Measurements from ENCODE around the gene ASIC2. TPM values are rescaled to one million over a fixed set of nuclear protein-coding genes. Genes with fewer than 3 reads are reported as not detected.

The ASIC2 gene
- total and polyA plus RNA-seq, 2 donors (not counting 1 experiment from before 2014, with no cell fraction given), result not detected

GRCh38 chr17:32976131-32976530, 317.0 kb downstream of the ASIC2 start:
- ChIA-PET CTCF (no interaction called here), POLR2A (no interaction called here)
- no peak overlapping the region for H3K4me3 ChIP-seq (ENCODE audit: control extremely low read depth in 1 of 5, extremely low read depth in 1 of 5, insufficient read depth in 1 of 5, low read depth in 2 of 5, low read length in 4 of 5)
- no peak overlapping the region for H2AFZ ChIP-seq (ENCODE audit: insufficient read depth, low read depth, low read length, poor library complexity, severe bottlenecking)
- H3K4me1 ChIP-seq (ENCODE audit: control insufficient read depth in 2 of 2, insufficient read depth in 2 of 2, low read length in 2 of 2), result no peaks in the 10 kb centered on the region
- DNase-seq (no peak), ATAC-seq (ENCODE audit: low read depth) (no peak)
- no peak overlapping the region for H3K27ac ChIP-seq (ENCODE audit: low read length in 2 of 2)
- peaks cover 0 to 2% (median 0%) of the 10 kb centered on the region in 4 experiments for H3K27me3 ChIP-seq (replicated peaks in 1 of 4; ENCODE audit: control extremely low read depth in 1 of 4, control insufficient read depth in 3 of 4, insufficient read depth in 4 of 4, low read length in 3 of 4)
- peaks cover 8% of the 10 kb centered on the region for H3K27me3 Mint-ChIP-seq
- no peaks in the 10 kb centered on the region for H3K36me3 ChIP-seq (replicated peaks in 1 of 2; ENCODE audit: control extremely low read depth in 1 of 2, control insufficient read depth in 1 of 2, extremely low read depth in 1 of 2, insufficient read depth in 2 of 2, low read length in 1 of 2)
- no peak overlapping the region for H3K27ac Mint-ChIP-seq
- no peak overlapping the region for H3K4me3 Mint-ChIP-seq
- no peaks in the 10 kb centered on the region for H3K9me3 Mint-ChIP-seq (ENCODE audit: insufficient read depth)
- no peak overlapping the region for H3K9ac ChIP-seq (ENCODE audit: low read length)
- no peaks in the 10 kb centered on the region for H3K79me2 ChIP-seq (ENCODE audit: control insufficient read depth, insufficient read depth, low read length)
- 92% methylated on average over 3 of the region's 4 CpGs for WGBS (ENCODE audit: insufficient coverage)
- H3K4me2 ChIP-seq (replicated peaks; ENCODE audit: low read depth, low read length, poor library complexity, severe bottlenecking), result no peak overlapping the region
- no peaks in the 10 kb centered on the region for H3K4me1 Mint-ChIP-seq
- no peaks in the 10 kb centered on the region for H4K20me1 ChIP-seq (ENCODE audit: control insufficient read depth, insufficient read depth, low read length, poor library complexity, severe bottlenecking)
- intact Hi-C loops (cut with micrococcal nuclease), result no loop called here
- TF ChIP-seq, protein P1, sequence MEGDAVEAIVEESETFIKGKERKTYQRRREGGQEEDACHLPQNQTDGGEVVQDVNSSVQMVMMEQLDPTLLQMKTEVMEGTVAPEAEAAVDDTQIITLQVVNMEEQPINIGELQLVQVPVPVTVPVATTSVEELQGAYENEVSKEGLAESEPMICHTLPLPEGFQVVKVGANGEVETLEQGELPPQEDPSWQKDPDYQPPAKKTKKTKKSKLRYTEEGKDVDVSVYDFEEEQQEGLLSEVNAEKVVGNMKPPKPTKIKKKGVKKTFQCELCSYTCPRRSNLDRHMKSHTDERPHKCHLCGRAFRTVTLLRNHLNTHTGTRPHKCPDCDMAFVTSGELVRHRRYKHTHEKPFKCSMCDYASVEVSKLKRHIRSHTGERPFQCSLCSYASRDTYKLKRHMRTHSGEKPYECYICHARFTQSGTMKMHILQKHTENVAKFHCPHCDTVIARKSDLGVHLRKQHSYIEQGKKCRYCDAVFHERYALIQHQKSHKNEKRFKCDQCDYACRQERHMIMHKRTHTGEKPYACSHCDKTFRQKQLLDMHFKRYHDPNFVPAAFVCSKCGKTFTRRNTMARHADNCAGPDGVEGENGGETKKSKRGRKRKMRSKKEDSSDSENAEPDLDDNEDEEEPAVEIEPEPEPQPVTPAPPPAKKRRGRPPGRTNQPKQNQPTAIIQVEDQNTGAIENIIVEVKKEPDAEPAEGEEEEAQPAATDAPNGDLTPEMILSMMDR (IDR thresholded peaks at IDR 0.05), result no peak
- no peak for TF ChIP-seq EZH2 (IDR thresholded peaks at IDR 0.05; ENCODE audit: borderline replicate concordance, insufficient read depth, low read depth, low read length, poor library complexity, severe bottlenecking)
- peaks cover 0 to 3% (median 2%) of the 10 kb centered on the region in 3 donors for H3K9me3 ChIP-seq (ENCODE audit: control extremely low read depth in 1 of 3, control insufficient read depth in 2 of 3, insufficient read depth in 1 of 3, low read length in 2 of 3)

GRCh38 chr17:32971171-32971570, 321.9 kb downstream of the ASIC2 start:
- H3K4me1 Mint-ChIP-seq, result no peaks in the 10 kb centered on the region
- H3K4me1 ChIP-seq (ENCODE audit: control insufficient read depth in 2 of 2, insufficient read depth in 2 of 2, low read length in 2 of 2), result no peaks in the 10 kb centered on the region
- no peak for ATAC-seq (ENCODE audit: low read depth)
- no peaks in the 10 kb centered on the region for H3K9me3 Mint-ChIP-seq (ENCODE audit: insufficient read depth)
- no peaks in the 10 kb centered on the region for H3K27me3 ChIP-seq (replicated peaks in 1 of 4; ENCODE audit: control extremely low read depth in 1 of 4, control insufficient read depth in 3 of 4, insufficient read depth in 4 of 4, low read length in 3 of 4)
- H3K27ac Mint-ChIP-seq, result no peak overlapping the region
- H3K27ac ChIP-seq (ENCODE audit: low read length in 2 of 2), result no peak overlapping the region
- no peaks in the 10 kb centered on the region for H4K20me1 ChIP-seq (ENCODE audit: control insufficient read depth, insufficient read depth, low read length, poor library complexity, severe bottlenecking)
- no peak overlapping the region for H2AFZ ChIP-seq (ENCODE audit: insufficient read depth, low read depth, low read length, poor library complexity, severe bottlenecking)
- ChIA-PET POLR2A (no interaction called here), CTCF (no interaction called here)
- H3K36me3 ChIP-seq (replicated peaks in 1 of 2; ENCODE audit: control extremely low read depth in 1 of 2, control insufficient read depth in 1 of 2, extremely low read depth in 1 of 2, insufficient read depth in 2 of 2, low read length in 1 of 2), result no peaks in the 10 kb centered on the region
- TF ChIP-seq, protein P1 (IDR thresholded peaks at IDR 0.05), result no peak
- TF ChIP-seq EZH2 (IDR thresholded peaks at IDR 0.05; ENCODE audit: borderline replicate concordance, insufficient read depth, low read depth, low read length, poor library complexity, severe bottlenecking), result no peak
- H3K9me3 ChIP-seq (ENCODE audit: control extremely low read depth in 1 of 3, control insufficient read depth in 2 of 3, insufficient read depth in 1 of 3, low read length in 2 of 3), result peaks cover 0 to 4% (median 3%) of the 10 kb centered on the region in 3 donors
- no peaks in the 10 kb centered on the region for H3K79me2 ChIP-seq (ENCODE audit: control insufficient read depth, insufficient read depth, low read length)
- H3K9ac ChIP-seq (ENCODE audit: low read length), result no peak overlapping the region
- no peak overlapping the region for H3K4me3 ChIP-seq (ENCODE audit: control extremely low read depth in 1 of 5, extremely low read depth in 1 of 5, insufficient read depth in 1 of 5, low read depth in 2 of 5, low read length in 4 of 5)
- no peak overlapping the region for H3K4me2 ChIP-seq (replicated peaks; ENCODE audit: low read depth, low read length, poor library complexity, severe bottlenecking)
- peaks cover 8% of the 10 kb centered on the region for H3K27me3 Mint-ChIP-seq
- WGBS (ENCODE audit: insufficient coverage), result no CpG with 5 or more reads among the region's 1 CpG
- no peak for DNase-seq
- intact Hi-C loops (cut with micrococcal nuclease), result no loop called here
- no peak overlapping the region for H3K4me3 Mint-ChIP-seq
